ENCODE measurements around the gene ZNF487.

DNA sequence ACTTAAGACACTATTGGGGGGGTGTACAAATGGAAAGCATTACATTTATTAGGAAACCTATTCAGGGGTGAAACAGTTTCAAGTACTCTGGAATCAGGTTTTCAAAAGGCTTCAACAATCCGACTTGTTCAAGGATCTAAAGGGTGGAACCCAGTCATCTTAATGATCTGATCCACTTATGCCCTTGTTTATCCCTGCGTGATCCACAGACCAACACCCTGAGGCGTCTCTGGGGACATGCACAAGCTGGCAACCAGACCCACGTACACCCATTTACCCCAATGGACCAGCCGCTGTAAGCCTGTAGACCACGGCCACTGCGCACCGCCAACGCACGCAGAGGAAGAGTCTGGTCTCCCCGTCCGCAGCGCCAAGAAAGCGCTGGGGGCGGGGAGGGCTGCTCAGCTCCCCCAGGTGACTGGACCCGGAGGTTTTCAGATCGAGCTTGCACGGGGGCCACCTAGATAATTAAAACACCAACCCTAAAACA lies 41.3 kb upstream of the ZNF487 start:
- TF ChIP-seq, protein P1, sequence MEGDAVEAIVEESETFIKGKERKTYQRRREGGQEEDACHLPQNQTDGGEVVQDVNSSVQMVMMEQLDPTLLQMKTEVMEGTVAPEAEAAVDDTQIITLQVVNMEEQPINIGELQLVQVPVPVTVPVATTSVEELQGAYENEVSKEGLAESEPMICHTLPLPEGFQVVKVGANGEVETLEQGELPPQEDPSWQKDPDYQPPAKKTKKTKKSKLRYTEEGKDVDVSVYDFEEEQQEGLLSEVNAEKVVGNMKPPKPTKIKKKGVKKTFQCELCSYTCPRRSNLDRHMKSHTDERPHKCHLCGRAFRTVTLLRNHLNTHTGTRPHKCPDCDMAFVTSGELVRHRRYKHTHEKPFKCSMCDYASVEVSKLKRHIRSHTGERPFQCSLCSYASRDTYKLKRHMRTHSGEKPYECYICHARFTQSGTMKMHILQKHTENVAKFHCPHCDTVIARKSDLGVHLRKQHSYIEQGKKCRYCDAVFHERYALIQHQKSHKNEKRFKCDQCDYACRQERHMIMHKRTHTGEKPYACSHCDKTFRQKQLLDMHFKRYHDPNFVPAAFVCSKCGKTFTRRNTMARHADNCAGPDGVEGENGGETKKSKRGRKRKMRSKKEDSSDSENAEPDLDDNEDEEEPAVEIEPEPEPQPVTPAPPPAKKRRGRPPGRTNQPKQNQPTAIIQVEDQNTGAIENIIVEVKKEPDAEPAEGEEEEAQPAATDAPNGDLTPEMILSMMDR (IDR thresholded peaks at IDR 0.05): no peak
- no peak for TF ChIP-seq ZFX (IDR thresholded peaks at IDR 0.05; ENCODE audit: borderline replicate concordance)

Data from 22Rv1 (cell line).